IMR-90 (cell line): Measurements from ENCODE around the gene NTMT1. TPM values are rescaled to one million over a fixed set of nuclear protein-coding genes. Genes with fewer than 3 reads are reported as not detected.

ENCODE experiments used
- ATAC-seq: fragments of 200-7000 bp; cut with Tn5 transposase; 2 replicates; pipeline ENCODE4 v1.9.1; 2020; ENCODE audit warnings: low read depth, mild to moderate bottlenecking, moderate library complexity
- BruUV-seq: library from RNA; stranded (reverse); fragments of 400-500 nt; replicated peaks from 2 replicates; lab custom pipeline; 2021; lab: Mats Ljungman, UMichigan
- CTCF ChIA-PET: fragments of 300-600 bp; formaldehyde crosslinking; extraction: SDS; loops from one replicate; lab custom pipeline; 2021; ENCODE audit warnings: antibody characterized with exemption; lab: Yijun Ruan, JAX
- POLR2A ChIA-PET: fragments of 300-600 bp; sonication (Branson Sonifier 250); formaldehyde crosslinking; loops from one replicate; lab custom pipeline; 2022; ENCODE audit warnings: antibody characterized with exemption; ENCODE audit not compliant: unreplicated experiment; lab: Charles Lee
- DNase-seq: peaks from one replicate; pipeline ENCODE4 v3.0.0; 2013
- H2AFZ ChIP-seq: replicated peaks from 2 replicates; pipeline ENCODE3; 2013; ENCODE audit warnings: low read length, mild to moderate bottlenecking; ENCODE audit not compliant: poor library complexity
- H2AK5ac ChIP-seq: 2 replicates; pipeline ENCODE4 v1.6.1; 2013; ENCODE audit warnings: low read depth, low read length, inconsistent platforms
- H2AK9ac ChIP-seq: replicated peaks from 2 replicates; pipeline ENCODE3; 2013; ENCODE audit warnings: mild to moderate bottlenecking, low read depth, low read length, moderate library complexity; ENCODE audit not compliant: poor library complexity
- H2BK120ac ChIP-seq: 2 replicates; pipeline ENCODE4 v1.6.1; 2013; ENCODE audit warnings: low read depth, low read length, inconsistent platforms
- H2BK15ac ChIP-seq: 3 replicates; pipeline ENCODE4 v1.6.1; 2013; ENCODE audit warnings: low read depth, low read length, inconsistent platforms
- H2BK20ac ChIP-seq: 2 replicates; pipeline ENCODE4 v1.6.1; 2013; ENCODE audit warnings: low read depth, mild to moderate bottlenecking, inconsistent platforms, low read length, moderate library complexity
- H2BK5ac ChIP-seq: 2 replicates; pipeline ENCODE4 v1.6.1; 2013; ENCODE audit warnings: mild to moderate bottlenecking, low read depth, low read length, inconsistent platforms; ENCODE audit not compliant: poor library complexity, severe bottlenecking
- H3K14ac ChIP-seq: replicated peaks from 2 replicates; pipeline ENCODE4 v1.6.1; 2013; ENCODE audit warnings: low read depth, low read length, inconsistent platforms
- H3K18ac ChIP-seq: 2 replicates; pipeline ENCODE4 v1.6.1; 2013; ENCODE audit warnings: low read depth, low read length, control low read depth
- H3K23ac ChIP-seq: 2 replicates; pipeline ENCODE4 v1.6.1; 2013; ENCODE audit warnings: low read depth, low read length, inconsistent platforms
- H3K27ac ChIP-seq: 2 replicates; pipeline ENCODE4 v1.5.1; 2013; ENCODE audit warnings: mild to moderate bottlenecking, control low read depth, low read length; ENCODE audit not compliant: insufficient read depth
- H3K27me3 ChIP-seq: 2 replicates; pipeline ENCODE4 v1.6.1; 2013; ENCODE audit warnings: low read length; ENCODE audit not compliant: control insufficient read depth, insufficient read depth
- H3K36me3 ChIP-seq: 2 replicates; pipeline ENCODE4 v1.6.1; 2013; ENCODE audit warnings: low read length, mixed read lengths; ENCODE audit not compliant: control insufficient read depth, insufficient read depth
- H3K4ac ChIP-seq: 2 replicates; pipeline ENCODE4 v1.6.1; 2013; ENCODE audit warnings: low read depth, low read length, inconsistent platforms
- H3K4me1 ChIP-seq: 2 replicates; pipeline ENCODE4 v1.6.1; 2013; ENCODE audit warnings: low read length, mixed read lengths; ENCODE audit not compliant: control insufficient read depth, insufficient read depth
- H3K4me2 ChIP-seq: 2 replicates; pipeline ENCODE4 v1.6.1; 2013; ENCODE audit warnings: low read depth, mild to moderate bottlenecking, control low read depth, low read length, moderate library complexity
- H3K4me3 ChIP-seq: 2 replicates; pipeline ENCODE4 v1.5.1; 2013; ENCODE audit warnings: low read depth, mild to moderate bottlenecking, control low read depth, low read length, moderate library complexity; ENCODE audit not compliant: insufficient read depth
- H3K56ac ChIP-seq: 2 replicates; pipeline ENCODE4 v1.6.1; 2013; ENCODE audit warnings: low read length, inconsistent platforms; ENCODE audit not compliant: insufficient read depth; ENCODE audit errors: extremely low read depth
- H3K79me1 ChIP-seq, 2 experiments: 2 replicates each; pipeline ENCODE4 v1.6.1; 2013; ENCODE audit warnings: low read length in 2 of 2, inconsistent platforms in 1 of 2, low read depth in 1 of 2
- H3K9ac ChIP-seq: 2 replicates; pipeline ENCODE4 v1.6.1; 2013; ENCODE audit warnings: low read depth, low read length, control low read depth
- H3K9me1 ChIP-seq: 2 replicates; pipeline ENCODE4 v1.6.1; 2013; ENCODE audit warnings: low read length, inconsistent platforms; ENCODE audit not compliant: insufficient read depth
- H3K9me3 ChIP-seq: 2 replicates; pipeline ENCODE4 v1.6.1; 2013; ENCODE audit warnings: low read length; ENCODE audit not compliant: control insufficient read depth, insufficient read depth
- H4K20me1 ChIP-seq: 2 replicates; pipeline ENCODE4 v1.6.1; 2013; ENCODE audit warnings: low read length, inconsistent platforms; ENCODE audit not compliant: insufficient read depth
- H4K5ac ChIP-seq: 2 replicates; pipeline ENCODE4 v1.6.1; 2013; ENCODE audit warnings: mild to moderate bottlenecking, low read depth, low read length, control low read depth
- H4K8ac ChIP-seq, 2 experiments: 2 replicates each; pipeline ENCODE4 v1.6.1; 2013; ENCODE audit warnings: low read depth in 2 of 2, low read length in 2 of 2, control low read depth in 1 of 2, inconsistent platforms in 1 of 2
- H4K91ac ChIP-seq: 2 replicates; pipeline ENCODE4 v1.6.1; 2013; ENCODE audit warnings: low read depth, low read length, inconsistent platforms; ENCODE audit not compliant: insufficient read depth
- BHLHE40 ChIP-seq: fragments of 150-350 bp; IDR thresholded peaks from 2 replicates; pipeline ENCODE4 v1.6.1; 2016; ENCODE audit warnings: mild to moderate bottlenecking, low read depth, low read length
- CEBPB ChIP-seq: IDR thresholded peaks from 2 replicates; pipeline ENCODE4 v1.6.1; 2012; ENCODE audit warnings: low read depth, low read length, improper control_type of control experiment
- CTCF ChIP-seq: conservative IDR thresholded peaks from 2 replicates; pipeline ENCODE4 v1.5.1; 2012; ENCODE audit warnings: mild to moderate bottlenecking, low read depth, low read length, improper control_type of control experiment
- ELK1 ChIP-seq: fragments of 150-350 bp; IDR thresholded peaks from 2 replicates; pipeline ENCODE4 v1.6.1; 2016; ENCODE audit warnings: low read depth, mild to moderate bottlenecking, low read length, moderate library complexity, borderline replicate concordance
- FOS ChIP-seq: fragments of 150-350 bp; IDR thresholded peaks from 2 replicates; pipeline ENCODE4 v1.6.1; 2016; ENCODE audit warnings: low read depth, low read length
- MAFK ChIP-seq: IDR thresholded peaks from 2 replicates; pipeline ENCODE4 v1.6.1; 2012; ENCODE audit warnings: low read depth, low read length, improper control_type of control experiment
- MAZ ChIP-seq: IDR thresholded peaks from 2 replicates; pipeline ENCODE4 v1.6.1; 2012; ENCODE audit warnings: low read depth, mild to moderate bottlenecking, low read length, improper control_type of control experiment, moderate library complexity, borderline replicate concordance
- NFE2L2 ChIP-seq: fragments of 150-350 bp; IDR thresholded peaks from 2 replicates; pipeline ENCODE4 v1.6.1; 2016; ENCODE audit warnings: low read depth, mild to moderate bottlenecking, low read length
- RAD21 ChIP-seq: IDR thresholded peaks from 2 replicates; pipeline ENCODE4 v1.6.1; 2012; ENCODE audit warnings: low read length, improper control_type of control experiment
- RCOR1 ChIP-seq: IDR thresholded peaks from 2 replicates; pipeline ENCODE4 v1.6.1; 2012; ENCODE audit warnings: mild to moderate bottlenecking, low read length, improper control_type of control experiment; ENCODE audit not compliant: insufficient replicate concordance
- RFX5 ChIP-seq: IDR thresholded peaks from 2 replicates; pipeline ENCODE4 v1.8.0; 2012; ENCODE audit warnings: low read depth, mild to moderate bottlenecking, low read length, moderate library complexity
- SMC3 ChIP-seq: fragments of 150-350 bp; IDR thresholded peaks from 2 replicates; pipeline ENCODE4 v1.6.1; 2016; ENCODE audit warnings: low read depth, mild to moderate bottlenecking, antibody characterized with exemption, low read length, moderate library complexity
- WGBS, 2 experiments: methylation state at CpG; one replicate each; pipeline versions ENCODE4 v1.1.5 to v1.1.7; 2013; ENCODE audit warnings: missing lambda C conversion rate in 2 of 2; ENCODE audit not compliant: insufficient read length in 1 of 2; ENCODE audit errors: extremely low coverage in 2 of 2; 5-methylcytosine and 5-hydroxymethylcytosine counted together
- dilution Hi-C: fragments of 300-500 bp; cut with HindIII; formaldehyde crosslinking; loops from one replicate; pipeline ENCODE4 v1.14.3; 2018; ENCODE audit warnings: low sequenced_read_pairs; ENCODE audit not compliant: unreplicated experiment
- in situ Hi-C: fragments of 300-500 bp; cut with MboI; formaldehyde crosslinking; loops from 3 replicates; pipeline ENCODE4 v1.14.3; 2019; ENCODE audit warnings: low sequenced_read_pairs, inconsistent platforms, mixed read lengths
- intact Hi-C: fragments of 100-400 bp; cut with micrococcal nuclease; formaldehyde crosslinking; loops from 2 replicates; pipeline ENCODE4 v1.10.0; 2022
- polyA plus RNA-seq, 3 experiments: library from polyadenylated mRNA; depleted of rRNA; stranded (reverse); fragments of >200 nt; gene quantifications; 2 replicates each; pipeline ENCODE4 v1.2.3, GENCODE V29; 2012; ENCODE audit warnings: low replicate concordance in 1 of 3
- total RNA-seq: library from RNA; depleted of rRNA; stranded (reverse); fragments of >200 nt; gene quantifications from 2 replicates; pipeline ENCODE4 v1.2.3, GENCODE V29; 2012

Gene NTMT1
- total and polyA plus RNA-seq, 2 of the 4 experiments (the other 2 are of a cell fraction): 68.1 to 88.1 TPM

GRCh38 chr9:129643706-129644105, 17.7 kb downstream of the NTMT1 start:
- H2AK9ac ChIP-seq: no peak overlapping the region
- H3K56ac ChIP-seq: no peak overlapping the region
- H3K23ac ChIP-seq: no peak overlapping the region
- no peak overlapping the region for H3K9ac ChIP-seq
- H2BK5ac ChIP-seq: no peak overlapping the region
- H3K4me1 ChIP-seq: peaks cover 19% of the 10 kb centered on the region
- H3K79me1 ChIP-seq: peaks cover 2 to 37% of the 10 kb centered on the region in 2 experiments; a peak in 3 of 4 replicates
- no peak for ATAC-seq
- H3K4me3 ChIP-seq: no peak overlapping the region
- peaks cover 8% of the 10 kb centered on the region for H3K36me3 ChIP-seq
- in situ Hi-C loops (no loop called here), dilution Hi-C loops (no loop called here), intact Hi-C loops (no loop called here)
- peaks cover 6% of the 10 kb centered on the region for H3K9me1 ChIP-seq
- no peak overlapping the region for H2AFZ ChIP-seq
- no peak for TF ChIP-seq CEBPB
- no peak for TF ChIP-seq RCOR1
- no peak for TF ChIP-seq RFX5
- no peak for TF ChIP-seq RAD21
- no peak for TF ChIP-seq ELK1
- no peak for TF ChIP-seq BHLHE40
- no peak for TF ChIP-seq MAZ
- no peak for TF ChIP-seq MAFK
- TF ChIP-seq FOS: no peak
- no peak for TF ChIP-seq SMC3
- no peak for TF ChIP-seq CTCF
- no peak for TF ChIP-seq NFE2L2
- no peak for DNase-seq
- CTCF ChIA-PET: no interaction called here
- no peak overlapping the region for H3K14ac ChIP-seq
- no peak overlapping the region for H3K18ac ChIP-seq
- H4K91ac ChIP-seq: peak overlapping the region; percentile 14; the same call in 1 of the 2 replicates
- H2BK120ac ChIP-seq: no peak overlapping the region
- POLR2A ChIA-PET: no interaction called here
- no peaks in the 10 kb centered on the region for H3K9me3 ChIP-seq
- H4K20me1 ChIP-seq: peaks cover 29% of the 10 kb centered on the region
- no TSS peak for BruUV-seq
- H4K5ac ChIP-seq: no peak overlapping the region
- H3K27me3 ChIP-seq: no peaks in the 10 kb centered on the region
- H2BK15ac ChIP-seq: no peak overlapping the region
- WGBS, 2 experiments: 100% methylated on average over 3 of the region's 10 CpGs; no CpG with 5 or more reads in 1 of the 2 experiments
- H3K4me2 ChIP-seq: no peak overlapping the region
- no peak overlapping the region for H2BK20ac ChIP-seq
- no peak overlapping the region for H4K8ac ChIP-seq
- 0 out of 2 replicates have a peak overlapping the region, but pooled peaks have one; percentile 21 for H2AK5ac ChIP-seq
- H3K27ac ChIP-seq: no peak overlapping the region
- no peak overlapping the region; the same call in 1 of the 2 replicates for H3K4ac ChIP-seq
